Lower leg skin (tissue), 4 donors: ENCODE measurements around the gene PTPRN2. TPM values are rescaled to one million over a fixed set of nuclear protein-coding genes. Genes with fewer than 3 reads are reported as not detected.
A peak's percentile ranks its signal among the peaks of the same experiment; 100 is the strongest.

ENCODE experiments used
- DNase-seq, 2 donors: peaks; one replicate each; pipeline ENCODE4 v3.0.0-alpha.2; 2019; ENCODE audit warnings: low spot score in 2 of 2
- H3K4me3 ChIP-seq: fragments of 200-600 bp; sonication (generic); 2 replicates; pipeline ENCODE4 v1.5.1; 2017; ENCODE audit warnings: mild to moderate bottlenecking, low read depth; ENCODE audit not compliant: poor library complexity, severe bottlenecking
- POLR2A ChIP-seq, 2 donors: fragments of 450-650 bp; IDR thresholded peaks; one replicate each; pipeline ENCODE4 v1.6.1; 2016 to 2017; ENCODE audit warnings: antibody characterized with exemption in 2 of 2, mild to moderate bottlenecking in 1 of 2, moderate library complexity in 1 of 2
- WGBS, 2 donors: methylation state at CpG; one replicate each; pipeline ENCODE4 v1.1.5; 2018; 5-methylcytosine and 5-hydroxymethylcytosine counted together
- intact Hi-C: fragments of 100-400 bp; cut with DNase I; formaldehyde crosslinking; loops from one replicate; pipeline ENCODE4 v1.15.0; 2023; ENCODE audit warnings: low total_unique reads
- total RNA-seq, 4 donors: library from RNA; depleted of rRNA; stranded (reverse); fragments of >200 nt; gene quantifications; one replicate each; pipeline ENCODE4 v1.1.0, GENCODE V29; 2016
- TF ChIP-seq, protein P1 (sequence below), 3 donors: fragments of 450-650 bp; IDR thresholded peaks; one replicate each; pipeline ENCODE4 v1.5.1; 2016; ENCODE audit warnings: antibody characterized with exemption in 3 of 3, mild to moderate bottlenecking in 3 of 3, moderate library complexity in 2 of 3

PTPRN2 gene
- total RNA-seq, 4 donors from 2014 or later: 0.11 to 1.6 (median 0.92) TPM

DNA sequence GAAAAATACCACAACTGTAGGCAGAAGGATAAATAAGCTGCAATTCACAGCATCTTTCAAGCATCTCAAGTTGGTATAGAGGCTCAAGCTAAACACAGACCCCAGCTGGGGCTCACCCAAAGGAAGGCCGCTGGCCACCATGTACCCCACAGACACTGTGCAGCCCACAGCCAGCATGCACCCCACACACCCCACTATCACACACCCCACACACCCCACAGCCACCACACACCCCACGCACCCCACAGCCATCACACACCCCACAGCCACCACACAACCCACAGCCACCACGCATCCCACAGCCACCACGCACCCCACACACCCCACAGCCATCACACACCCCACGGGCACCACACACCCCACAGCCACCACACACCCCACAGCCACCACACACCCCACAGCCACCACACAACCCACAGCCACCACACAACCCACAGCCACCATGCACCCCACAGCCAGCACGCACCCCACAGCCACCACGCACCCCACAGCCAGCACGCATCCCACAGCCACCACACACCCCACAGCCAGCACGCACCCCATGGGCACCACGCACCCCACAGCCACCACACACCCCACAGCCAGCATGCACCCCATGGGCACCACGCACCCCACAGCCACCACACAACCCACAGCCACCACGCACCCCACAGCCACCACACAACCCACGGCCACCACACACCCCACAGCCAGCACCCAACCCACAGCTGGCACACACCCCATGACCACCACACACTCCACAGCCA, 1036.1 kb downstream of the PTPRN2 start:
- 92 to 93% methylated on average over 13 of the region's 13 CpGs for WGBS, 2 donors
- TF ChIP-seq POLR2A (IDR thresholded peaks at IDR 0.05): no peak
- TF ChIP-seq, protein P1, sequence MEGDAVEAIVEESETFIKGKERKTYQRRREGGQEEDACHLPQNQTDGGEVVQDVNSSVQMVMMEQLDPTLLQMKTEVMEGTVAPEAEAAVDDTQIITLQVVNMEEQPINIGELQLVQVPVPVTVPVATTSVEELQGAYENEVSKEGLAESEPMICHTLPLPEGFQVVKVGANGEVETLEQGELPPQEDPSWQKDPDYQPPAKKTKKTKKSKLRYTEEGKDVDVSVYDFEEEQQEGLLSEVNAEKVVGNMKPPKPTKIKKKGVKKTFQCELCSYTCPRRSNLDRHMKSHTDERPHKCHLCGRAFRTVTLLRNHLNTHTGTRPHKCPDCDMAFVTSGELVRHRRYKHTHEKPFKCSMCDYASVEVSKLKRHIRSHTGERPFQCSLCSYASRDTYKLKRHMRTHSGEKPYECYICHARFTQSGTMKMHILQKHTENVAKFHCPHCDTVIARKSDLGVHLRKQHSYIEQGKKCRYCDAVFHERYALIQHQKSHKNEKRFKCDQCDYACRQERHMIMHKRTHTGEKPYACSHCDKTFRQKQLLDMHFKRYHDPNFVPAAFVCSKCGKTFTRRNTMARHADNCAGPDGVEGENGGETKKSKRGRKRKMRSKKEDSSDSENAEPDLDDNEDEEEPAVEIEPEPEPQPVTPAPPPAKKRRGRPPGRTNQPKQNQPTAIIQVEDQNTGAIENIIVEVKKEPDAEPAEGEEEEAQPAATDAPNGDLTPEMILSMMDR (IDR thresholded peaks at IDR 0.05): no peak
- DNase-seq: no peak
- intact Hi-C loops: no loop called here
- H3K4me3 ChIP-seq: no peak overlapping the region

DNA sequence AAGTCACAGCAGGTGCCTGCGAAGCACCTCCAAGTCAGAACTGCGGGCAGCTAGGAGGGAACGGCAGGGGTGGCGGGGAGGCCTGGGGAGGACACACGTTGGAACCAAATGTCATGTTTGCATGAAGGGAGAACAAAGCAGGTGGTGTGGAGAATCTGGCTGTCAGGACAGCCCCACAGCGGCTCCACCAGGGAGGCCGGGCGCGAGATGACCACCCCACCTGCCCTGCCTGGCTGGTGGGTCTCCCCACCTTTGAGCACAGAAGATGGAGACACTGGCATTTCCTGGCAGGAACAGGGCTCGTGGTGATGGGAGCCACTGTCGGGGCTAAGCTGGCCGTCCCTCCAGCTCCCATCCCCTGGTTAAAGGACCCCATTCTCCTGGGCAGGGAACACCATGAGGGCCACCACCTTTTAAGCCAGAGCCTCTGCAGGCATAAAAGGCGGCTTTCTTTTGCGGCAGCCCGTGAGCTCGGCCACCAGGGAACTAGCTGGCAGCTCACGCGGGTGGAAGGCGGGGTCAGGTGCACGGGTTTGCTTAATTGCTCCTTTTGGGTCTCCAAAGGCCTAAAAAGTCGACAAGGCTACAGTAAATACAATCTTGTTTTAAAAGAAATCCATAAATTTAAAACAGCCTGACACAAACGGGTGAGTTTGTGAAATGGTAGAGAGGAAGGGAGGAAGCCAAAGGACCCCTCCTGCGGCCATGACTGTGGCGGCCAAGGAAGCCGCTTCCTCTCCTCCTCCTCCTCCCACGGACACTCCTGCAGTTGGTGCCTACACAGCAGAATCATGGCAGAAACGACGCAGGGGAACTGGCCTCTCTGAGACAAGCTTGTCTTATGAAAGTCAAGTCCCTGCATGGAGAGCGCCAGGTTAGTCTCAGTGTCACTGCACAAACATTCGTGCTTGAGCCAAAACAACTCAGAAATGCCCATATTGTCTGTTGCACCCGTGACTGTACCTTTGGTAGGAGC, 1037.0 kb downstream of the PTPRN2 start:
- DNase-seq: no peak
- no peak overlapping the region for H3K4me3 ChIP-seq
- 89 to 91% methylated on average over 30 to 31 of the region's 31 CpGs for WGBS, 2 donors
- TF ChIP-seq, protein P1 (IDR thresholded peaks at IDR 0.05): no peak
- no peak for TF ChIP-seq POLR2A (IDR thresholded peaks at IDR 0.05)
- intact Hi-C loops: no loop called here

DNA sequence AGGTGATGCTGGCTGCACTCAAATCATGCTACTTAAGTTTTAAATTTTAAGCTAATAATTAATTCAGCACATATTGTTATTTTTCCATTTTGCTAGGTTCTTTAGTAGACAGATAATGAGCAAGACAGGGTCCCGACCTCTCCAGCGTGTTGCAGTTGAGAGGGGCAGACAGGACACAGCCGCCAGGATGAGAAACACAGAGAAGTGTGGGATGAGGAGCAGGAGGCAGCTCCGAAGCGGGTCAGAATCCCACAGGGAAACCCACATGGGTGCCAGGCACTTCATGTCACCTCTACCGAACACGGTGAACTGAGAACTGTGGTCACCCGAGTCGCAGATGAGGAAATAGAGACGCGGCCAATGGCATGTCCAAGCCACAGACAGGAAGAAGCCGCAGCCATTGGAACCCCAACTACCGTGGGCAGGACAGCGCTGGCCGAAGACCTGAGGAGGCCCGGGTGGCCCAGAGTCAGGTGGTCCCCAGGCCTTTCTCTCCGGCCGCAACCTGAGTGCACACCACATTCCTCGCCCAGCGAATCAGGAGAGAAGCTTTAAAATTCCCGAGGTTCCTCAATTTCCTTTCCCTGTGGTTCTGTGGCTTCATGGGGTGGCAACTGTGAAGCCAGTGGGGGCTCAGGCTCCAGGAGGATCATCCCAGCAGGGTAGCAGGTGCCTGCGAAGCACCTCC, 1037.9 kb downstream of the PTPRN2 start:
- no peak overlapping the region for H3K4me3 ChIP-seq
- 94 to 95% methylated on average over 22 of the region's 22 CpGs for WGBS, 2 donors
- peak in 1 of 2 donors; percentile 40 for DNase-seq
- intact Hi-C loops: no loop called here
- TF ChIP-seq, protein P1 (IDR thresholded peaks at IDR 0.05): no peak
- no peak for TF ChIP-seq POLR2A (IDR thresholded peaks at IDR 0.05)

DNA sequence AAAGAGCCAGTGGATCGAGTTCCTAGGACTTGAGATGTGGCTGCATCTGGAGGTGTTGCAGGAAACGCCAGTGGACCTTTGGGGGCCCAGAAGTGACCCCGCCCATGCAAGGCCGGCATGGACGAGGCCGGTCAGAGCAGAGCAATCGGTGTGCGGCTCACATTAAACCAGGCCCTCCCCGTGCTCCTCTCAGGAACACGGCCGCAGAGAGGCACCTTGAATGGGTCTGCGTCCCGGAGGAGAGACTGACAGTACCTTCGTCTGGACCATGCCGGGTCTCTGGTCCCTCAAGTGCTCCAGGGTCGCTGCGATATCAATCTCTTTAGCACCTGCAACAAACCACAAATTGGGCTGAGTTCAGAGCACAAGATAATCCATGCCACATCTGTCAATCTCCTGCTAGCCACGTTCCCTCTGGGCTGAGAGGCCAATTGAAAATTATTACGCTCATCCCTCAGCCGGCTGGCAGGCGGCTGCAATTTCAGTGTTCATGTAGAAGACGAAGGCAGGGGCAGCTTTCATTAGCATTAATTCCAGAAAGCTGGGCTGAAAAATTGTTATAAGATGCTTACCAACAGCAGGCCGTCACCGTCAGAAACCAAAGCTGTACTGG, 1038.8 kb downstream of the PTPRN2 start:
- intact Hi-C loops: no loop called here
- 87 to 93% methylated on average over 17 to 24 of the region's 24 CpGs for WGBS, 2 donors
- no peak for TF ChIP-seq POLR2A (IDR thresholded peaks at IDR 0.05)
- TF ChIP-seq, protein P1 (IDR thresholded peaks at IDR 0.05): no peak
- no peak overlapping the region for H3K4me3 ChIP-seq
- DNase-seq: peak in 1 of 2 donors; percentile 72

DNA sequence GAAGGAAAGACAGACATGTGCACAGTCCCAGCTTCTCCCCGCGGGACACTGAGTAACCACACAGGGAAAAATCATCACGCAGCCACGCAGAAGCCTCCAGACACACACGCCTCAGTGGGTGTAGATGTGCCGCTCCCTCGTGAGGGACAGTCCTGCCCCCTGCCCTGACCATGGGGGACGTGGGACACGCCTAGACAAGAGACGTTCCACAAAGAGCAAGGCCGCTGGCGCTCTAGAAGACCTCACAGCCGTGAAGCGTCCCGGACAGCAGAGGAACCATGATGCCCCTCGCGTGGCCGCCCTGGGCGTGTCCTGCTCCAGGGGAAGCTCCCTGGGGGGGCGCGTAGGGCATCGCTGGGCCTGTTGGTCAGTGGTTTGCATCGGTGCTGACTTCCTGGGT, 1040.0 kb downstream of the PTPRN2 start:
- WGBS, 2 donors: 94 to 96% methylated on average over 16 to 23 of the region's 23 CpGs
- H3K4me3 ChIP-seq: no peak overlapping the region
- intact Hi-C loops: no loop called here
- TF ChIP-seq POLR2A (IDR thresholded peaks at IDR 0.05): no peak
- TF ChIP-seq, protein P1 (IDR thresholded peaks at IDR 0.05): no peak
- DNase-seq: peak in 1 of 2 donors; percentile 71
